Posterior cingulate gyrus (tissue), 11 donors: ENCODE data around the gene MS4A15.
"Not testable (repeated sequence)": the region's sequence is repeated elsewhere in the genome, so short reads cannot be mapped to it uniquely, and the experiment has no call there.

Experiments
- DNase-seq, 10 donors: peaks; one replicate each; pipeline versions ENCODE4 v3.0.0 to v3.0.0-alpha.2; 2020 to 2021; ENCODE audit warnings: mixed read lengths in 3 of 10
- intact Hi-C: fragments of 100-400 bp; cut with DNase I; formaldehyde crosslinking; loops from one replicate; pipeline ENCODE4 v1.15.1; 2023

The MS4A15 gene

GRCh38 chr11:60756307-60757032 is at the start of gene MS4A15:
MS4A15 (plus strand) TSS chr11:60756867; CDS start chr11:60763734, 6,867 bp downstream.
- intact Hi-C loops, result no loop called here
- DNase-seq, result no peak

GRCh38 chr11:60706931-60707330 is 49.7 kb upstream of the MS4A15 start:
- intact Hi-C loops, result no loop called here
- DNase-seq, result no peak

- no peak for DNase-seq
- intact Hi-C loops, result no loop called here
These were observed 46.2 kb upstream of the MS4A15 start for GRCh38 chr11:60710482-60710881.

- DNase-seq, result no peak
These were observed 45.4 kb upstream of the MS4A15 start for GRCh38 chr11:60711276-60711675.

GRCh38 chr11:60713423-60713822 is 43.2 kb upstream of the MS4A15 start:
- DNase-seq, intact Hi-C loops: not testable (repeated sequence)

More at GRCh38 chr11:60711276-60711675, 45.4 kb upstream of the MS4A15 start:
- intact Hi-C loops, result no loop called here

- intact Hi-C loops, result no loop called here
- DNase-seq, result no peak
These were observed 38.7 kb upstream of the MS4A15 start for GRCh38 chr11:60717956-60718355.

- no peak for DNase-seq
- intact Hi-C loops, result no loop called here
These were observed 37.9 kb upstream of the MS4A15 start for GRCh38 chr11:60718524-60719316.

GRCh38 chr11:60719391-60719790 is 37.3 kb upstream of the MS4A15 start:
- no peak for DNase-seq
- intact Hi-C loops, result no loop called here

GRCh38 chr11:60720460-60720859 is 36.2 kb upstream of the MS4A15 start:
- no peak for DNase-seq
- intact Hi-C loops, result no loop called here

- intact Hi-C loops, result no loop called here
- no peak for DNase-seq
These were observed 32.2 kb upstream of the MS4A15 start, which contains the start of gene MS4A18 for GRCh38 chr11:60724420-60724819. MS4A18 (plus strand) TSS chr11:60724720.

- intact Hi-C loops, result no loop called here
- no peak for DNase-seq
These were observed 31.1 kb upstream of the MS4A15 start for GRCh38 chr11:60725592-60725991.

- DNase-seq, result no peak
- intact Hi-C loops, result no loop called here
These were observed 25.1 kb upstream of the MS4A15 start for GRCh38 chr11:60731586-60731985.

GRCh38 chr11:60734279-60734678 is 22.4 kb upstream of the MS4A15 start:
- intact Hi-C loops, result no loop called here
- no peak for DNase-seq

GRCh38 chr11:60739114-60739513 is 17.6 kb upstream of the MS4A15 start:
- intact Hi-C loops, result no loop called here
- no peak for DNase-seq

- intact Hi-C loops, result no loop called here
These were observed 16.1 kb upstream of the MS4A15 start for GRCh38 chr11:60740573-60740972.

GRCh38 chr11:60741421-60741820 is 15.2 kb upstream of the MS4A15 start:
- DNase-seq, result no peak
- intact Hi-C loops, result no loop called here

More at GRCh38 chr11:60740573-60740972, 16.1 kb upstream of the MS4A15 start:
- DNase-seq, result no peak

GRCh38 chr11:60743058-60743457 is 13.6 kb upstream of the MS4A15 start:
- intact Hi-C loops, result no loop called here
- DNase-seq, result no peak

- intact Hi-C loops, result no loop called here
- DNase-seq, result no peak
These were observed 12.6 kb upstream of the MS4A15 start for GRCh38 chr11:60744114-60744513.

GRCh38 chr11:60747359-60747873 is 9.3 kb upstream of the MS4A15 start:
- no peak for DNase-seq
- intact Hi-C loops, result no loop called here

- DNase-seq, result no peak
- intact Hi-C loops, result no loop called here
These were observed 8.4 kb upstream of the MS4A15 start for GRCh38 chr11:60748225-60748624.

- DNase-seq, result no peak
- intact Hi-C loops, result no loop called here
These were observed 7.8 kb upstream of the MS4A15 start for GRCh38 chr11:60748821-60749220.

- intact Hi-C loops, result no loop called here
- DNase-seq, result no peak
These were observed 5.8 kb upstream of the MS4A15 start for GRCh38 chr11:60750911-60751310.
